K562 (cell line): Measurements from ENCODE around the gene FBXL13. TPM values are rescaled to one million over a fixed set of nuclear protein-coding genes. Genes with fewer than 3 reads are reported as not detected.

Source experiments
- ASH1L ChIP-seq: fragments of 450-650 bp; IDR thresholded peaks from 2 replicates; pipeline ENCODE4 v1.6.1; 2018; ENCODE audit warnings: borderline replicate concordance, mild to moderate bottlenecking, low read depth; ENCODE audit not compliant: partially characterized antibody
- ATF7 ChIP-seq: fragments of 450-650 bp; IDR thresholded peaks from 2 replicates; pipeline ENCODE4 v1.7.1; 2014; ENCODE audit warnings: mild to moderate bottlenecking, moderate library complexity
- ESRRA ChIP-seq: fragments of 450-650 bp; IDR thresholded peaks from 2 replicates; pipeline ENCODE4 v1.6.1; 2014; ENCODE audit warnings: low read depth, mild to moderate bottlenecking, moderate library complexity, borderline replicate concordance
- KLF16 ChIP-seq: IDR thresholded peaks from 2 replicates; pipeline ENCODE4 v1.6.1; 2016; ENCODE audit warnings: antibody characterized with exemption
- LARP7 ChIP-seq: fragments of 450-650 bp; IDR thresholded peaks from 2 replicates; pipeline ENCODE4 v1.6.1; 2016
- MYNN ChIP-seq, 2 experiments: sonication (generic); formaldehyde crosslinking in 1 of 2; IDR thresholded peaks; 2 replicates each; pipeline versions ENCODE4 v1.5.0 to v1.6.1; 2016 to 2020; ENCODE audit warnings: antibody characterized with exemption in 1 of 2, missing genetic modification reagents in 1 of 2
- POU5F1 ChIP-seq: fragments of 150-350 bp; IDR thresholded peaks from 2 replicates; pipeline ENCODE4 v1.6.1; 2014; ENCODE audit warnings: borderline replicate concordance, low read length, low read depth, mild to moderate bottlenecking; ENCODE audit not compliant: partially characterized antibody
- RCOR1 ChIP-seq, 2 experiments: IDR thresholded peaks; 2 replicates each; pipeline ENCODE4 v1.6.1; 2012; ENCODE audit warnings: low read depth in 2 of 2, low read length in 2 of 2, borderline replicate concordance in 1 of 2, improper control_type of control experiment in 1 of 2
- SIN3B ChIP-seq: fragments of 450-650 bp; IDR thresholded peaks from 2 replicates; pipeline ENCODE4 v1.6.1; 2017; ENCODE audit warnings: low read depth, mild to moderate bottlenecking, moderate library complexity
- SMAD2 ChIP-seq: fragments of 150-350 bp; IDR thresholded peaks from 2 replicates; pipeline ENCODE4 v1.6.1; 2014; ENCODE audit warnings: low read depth, mild to moderate bottlenecking, low read length
- SOX6 ChIP-seq: fragments of 450-650 bp; IDR thresholded peaks from 2 replicates; pipeline ENCODE4 v1.6.1; 2014; ENCODE audit warnings: mild to moderate bottlenecking
- SP1 ChIP-seq: sonication (generic); formaldehyde crosslinking; IDR thresholded peaks from 2 replicates; pipeline ENCODE4 v1.8.1; 2022; ENCODE audit warnings: mild to moderate bottlenecking, missing genetic modification reagents
- TCF3 ChIP-seq: sonication (generic); formaldehyde crosslinking; IDR thresholded peaks from 2 replicates; pipeline ENCODE4 v1.4.0; 2020; ENCODE audit warnings: mild to moderate bottlenecking, missing genetic modification reagents
- ZNF197 ChIP-seq: fragments of 200-800 bp; sonication (Bioruptor generic); IDR thresholded peaks from 2 replicates; pipeline ENCODE4 v1.6.1; 2016; ENCODE audit warnings: low read depth, missing genetic modification characterization, missing compliant biosample characterization
- ZNF445 ChIP-seq: fragments of 250-450 bp; sonication (Bioruptor Pico); IDR thresholded peaks from 2 replicates; pipeline ENCODE4 v1.4.0; 2020; ENCODE audit warnings: low read depth, mild to moderate bottlenecking, moderate library complexity
- ZNF551 ChIP-seq: fragments of 250-450 bp; sonication (Bioruptor Pico); IDR thresholded peaks from 2 replicates; pipeline ENCODE4 v1.5.0; 2021; ENCODE audit warnings: mild to moderate bottlenecking, moderate library complexity
- ZNF79 ChIP-seq: fragments of 250-450 bp; sonication (Bioruptor Pico); IDR thresholded peaks from 2 replicates; pipeline ENCODE4 v1.4.0; 2020; ENCODE audit warnings: low read depth, mild to moderate bottlenecking, moderate library complexity
- polyA plus RNA-seq, 8 experiments: library from polyadenylated mRNA; depleted of rRNA in 4 of 8; stranded (reverse) in 5 of 8; unstranded in 3 of 8; fragments of >200 nt; fragmentation: Nextera tagmentation in 2 of 8; fragmentation: Illumina TruSeq in 1 of 8; extraction: Ambion mirVana in 2 of 8; extraction: Trizol in 1 of 8; gene quantifications; 2 replicates each; pipeline versions ENCODE4 v1.2.1 to v1.2.3, GENCODE V29; 2011 to 2014; ENCODE audit warnings: inconsistent platforms in 1 of 8, missing spikeins in 1 of 8
- total RNA-seq, 7 experiments: library from RNA; depleted of rRNA in 6 of 7; stranded (reverse); fragments of >200 nt in 6 of 7; fragmentation: Illumina TruSeq in 2 of 7; extraction: Trizol in 2 of 7; gene quantifications; 2 replicates each; pipeline versions ENCODE4 v1.2.1 to v1.2.3, GENCODE V29; 2011 to 2021; ENCODE audit warnings: low replicate concordance in 1 of 7
- TF ChIP-seq, protein P1 (sequence below), 2 experiments: fragments of 450-650 bp; IDR thresholded peaks; 2 replicates each; pipeline ENCODE4 v1.6.1; 2016; ENCODE audit warnings: mild to moderate bottlenecking in 2 of 2, borderline replicate concordance in 1 of 2, low read depth in 1 of 2, moderate library complexity in 1 of 2
- TF ChIP-seq, protein P2 (sequence below): sonication (generic); formaldehyde crosslinking; IDR thresholded peaks from 2 replicates; pipeline ENCODE4 v1.8.0; 2023; ENCODE audit warnings: mild to moderate bottlenecking, missing genetic modification reagents

Gene FBXL13
- total and polyA plus RNA-seq, 9 of the 15 experiments (the other 6 are each of a cell fraction or from before 2014, with no cell fraction given), result 16.3 to 55.0 (median 25.4) TPM

DNA sequence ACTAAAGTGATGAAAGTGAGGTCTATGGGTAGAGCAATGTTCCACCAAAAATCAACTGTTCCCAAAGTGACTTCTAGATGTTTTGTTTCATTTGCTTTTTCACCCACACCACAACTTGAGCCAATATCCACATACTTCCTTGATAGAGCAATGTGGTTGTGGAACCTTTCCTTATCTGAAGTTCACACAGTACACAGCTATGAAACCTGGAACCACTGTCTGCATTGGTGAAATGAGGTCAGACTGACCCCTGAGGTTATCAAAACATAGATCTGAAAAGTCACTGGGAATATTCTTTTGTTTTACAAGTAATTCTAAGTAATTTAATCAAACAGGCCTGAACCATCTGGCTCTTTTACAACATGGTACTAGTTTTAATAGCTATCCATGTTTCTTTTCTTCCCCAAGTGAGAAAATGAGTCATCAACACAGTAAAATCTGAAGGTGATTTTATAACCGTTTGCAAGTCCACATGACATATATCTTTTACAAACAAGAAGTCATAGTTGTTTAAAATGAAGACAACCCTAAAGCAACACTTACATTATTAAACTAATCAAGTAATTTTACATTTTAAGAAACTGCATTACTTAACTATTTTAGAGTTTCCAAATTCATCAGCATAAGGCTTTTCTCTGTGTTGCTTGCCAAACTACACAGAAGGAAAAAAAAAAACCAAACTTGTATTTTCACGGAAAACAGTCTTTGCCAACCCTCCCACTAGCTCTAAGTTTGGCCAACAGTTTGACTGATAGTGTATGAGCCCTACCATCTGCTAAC, 81.5 kb downstream of the FBXL13 start (continued):
- TF ChIP-seq KLF16, result peak; percentile 84
- peak; percentile 95 for TF ChIP-seq ESRRA
- peak; percentile 98 for TF ChIP-seq ATF7
- TF ChIP-seq, protein P1, sequence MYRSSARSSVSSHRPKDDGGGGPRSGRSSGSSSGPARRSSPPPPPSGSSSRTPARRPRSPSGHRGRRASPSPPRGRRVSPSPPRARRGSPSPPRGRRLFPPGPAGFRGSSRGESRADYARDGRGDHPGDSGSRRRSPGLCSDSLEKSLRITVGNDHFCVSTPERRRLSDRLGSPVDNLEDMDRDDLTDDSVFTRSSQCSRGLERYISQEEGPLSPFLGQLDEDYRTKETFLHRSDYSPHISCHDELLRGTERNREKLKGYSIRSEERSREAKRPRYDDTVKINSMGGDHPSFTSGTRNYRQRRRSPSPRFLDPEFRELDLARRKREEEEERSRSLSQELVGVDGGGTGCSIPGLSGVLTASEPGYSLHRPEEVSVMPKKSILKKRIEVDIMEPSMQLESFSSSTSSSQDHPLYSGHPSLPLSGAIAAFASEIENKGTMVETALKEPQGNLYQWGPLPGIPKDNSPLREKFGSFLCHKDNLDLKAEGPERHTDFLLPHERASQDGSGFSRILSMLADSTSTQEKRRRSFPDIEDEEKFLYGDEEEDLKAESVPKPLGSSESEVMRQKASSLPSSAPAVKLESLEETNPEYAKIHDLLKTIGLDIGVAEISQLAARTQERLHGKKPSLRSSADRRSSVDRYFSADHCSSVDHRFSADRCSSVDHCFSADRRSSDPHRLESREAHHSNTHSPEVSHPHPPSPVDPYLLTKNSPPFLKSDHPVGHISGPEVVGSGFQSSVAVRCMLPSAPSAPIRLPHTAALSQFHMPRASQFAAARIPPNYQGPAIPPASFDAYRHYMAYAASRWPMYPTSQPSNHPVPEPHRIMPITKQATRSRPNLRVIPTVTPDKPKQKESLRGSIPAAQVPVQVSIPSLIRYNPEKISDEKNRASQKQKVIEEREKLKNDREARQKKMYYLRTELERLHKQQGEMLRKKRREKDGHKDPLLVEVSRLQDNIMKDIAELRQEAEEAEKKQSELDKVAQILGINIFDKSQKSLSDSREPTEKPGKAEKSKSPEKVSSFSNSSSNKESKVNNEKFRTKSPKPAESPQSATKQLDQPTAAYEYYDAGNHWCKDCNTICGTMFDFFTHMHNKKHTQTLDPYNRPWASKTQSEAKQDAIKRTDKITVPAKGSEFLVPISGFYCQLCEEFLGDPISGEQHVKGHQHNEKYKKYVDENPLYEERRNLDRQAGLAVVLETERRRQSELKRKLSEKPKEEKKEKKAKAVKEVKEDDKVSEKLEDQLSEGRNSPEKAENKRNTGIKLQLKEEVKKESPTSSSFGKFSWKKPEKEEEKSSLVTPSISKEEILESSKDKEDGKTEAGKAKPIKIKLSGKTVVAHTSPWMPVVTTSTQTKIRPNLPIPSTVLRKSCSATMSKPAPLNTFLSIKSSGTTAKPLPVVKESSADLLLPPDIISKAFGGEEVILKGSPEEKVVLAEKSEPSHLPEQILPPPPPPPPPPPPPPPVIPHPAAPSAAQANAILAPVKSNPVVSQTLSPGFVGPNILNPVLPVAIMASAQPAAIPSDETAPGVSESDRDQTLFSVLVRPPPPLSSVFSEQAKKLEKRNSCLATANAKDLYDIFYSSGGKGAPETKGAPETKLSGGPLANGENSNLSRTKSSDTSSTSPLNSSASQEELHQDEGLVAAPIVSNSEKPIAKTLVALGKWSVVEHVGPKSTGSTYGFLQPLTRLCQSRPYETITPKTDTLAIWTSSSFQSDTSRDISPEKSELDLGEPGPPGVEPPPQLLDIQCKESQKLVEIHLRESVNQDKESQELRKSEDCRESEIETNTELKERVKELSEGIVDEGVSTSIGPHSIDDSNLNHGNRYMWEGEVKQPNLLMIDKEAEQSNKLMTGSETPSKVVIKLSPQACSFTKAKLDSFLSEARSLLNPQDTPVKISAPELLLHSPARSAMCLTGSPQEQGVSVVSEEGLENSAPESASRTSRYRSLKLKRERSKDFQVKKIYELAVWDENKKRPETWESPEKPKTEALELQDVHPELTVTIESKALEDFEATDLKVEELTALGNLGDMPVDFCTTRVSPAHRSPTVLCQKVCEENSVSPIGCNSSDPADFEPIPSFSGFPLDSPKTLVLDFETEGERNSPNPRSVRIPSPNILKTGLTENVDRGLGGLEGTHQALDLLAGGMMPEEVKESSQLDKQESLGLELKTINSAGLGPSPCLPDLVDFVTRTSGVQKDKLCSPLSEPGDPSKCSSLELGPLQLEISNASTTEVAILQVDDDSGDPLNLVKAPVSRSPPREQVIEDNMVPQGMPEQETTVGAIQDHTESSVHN (IDR thresholded peaks at IDR 0.05; ENCODE audit: borderline replicate concordance in 1 of 2, low read depth in 1 of 2), result peak in 1 of 2 experiments; percentile 60; a peak in 1 of 4 replicates
- peak; percentile 95 for TF ChIP-seq TCF3 (CRISPR knock-in tag)
- TF ChIP-seq POU5F1, result no peak
- TF ChIP-seq ZNF79, result no peak
- 0 out of 2 replicates have a peak, but pooled peaks have one; percentile 35 for TF ChIP-seq ZNF445
- TF ChIP-seq SMAD2, result no peak
- TF ChIP-seq LARP7, result no peak
- peak; percentile 37 for TF ChIP-seq ASH1L
- peak; percentile 46; the same call in 1 of the 2 replicates for TF ChIP-seq MYNN (IDR thresholded peaks at IDR 0.05)
- TF ChIP-seq MYNN (CRISPR knock-in tag; IDR thresholded peaks at IDR 0.05), result no peak
- TF ChIP-seq ZNF197, result 0 out of 2 replicates have a peak, but pooled peaks have one; percentile 72
- 0 out of 2 replicates have a peak, but pooled peaks have one; percentile 11 for TF ChIP-seq SP1 (CRISPR knock-in tag)
- no peak for TF ChIP-seq ZNF551
- TF ChIP-seq RCOR1 (IDR thresholded peaks at IDR 0.05; ENCODE audit: borderline replicate concordance in 1 of 2, low read depth in 2 of 2, low read length in 2 of 2), result peak; percentile 95 to 98
- no peak for TF ChIP-seq SIN3B
- TF ChIP-seq, protein P2, sequence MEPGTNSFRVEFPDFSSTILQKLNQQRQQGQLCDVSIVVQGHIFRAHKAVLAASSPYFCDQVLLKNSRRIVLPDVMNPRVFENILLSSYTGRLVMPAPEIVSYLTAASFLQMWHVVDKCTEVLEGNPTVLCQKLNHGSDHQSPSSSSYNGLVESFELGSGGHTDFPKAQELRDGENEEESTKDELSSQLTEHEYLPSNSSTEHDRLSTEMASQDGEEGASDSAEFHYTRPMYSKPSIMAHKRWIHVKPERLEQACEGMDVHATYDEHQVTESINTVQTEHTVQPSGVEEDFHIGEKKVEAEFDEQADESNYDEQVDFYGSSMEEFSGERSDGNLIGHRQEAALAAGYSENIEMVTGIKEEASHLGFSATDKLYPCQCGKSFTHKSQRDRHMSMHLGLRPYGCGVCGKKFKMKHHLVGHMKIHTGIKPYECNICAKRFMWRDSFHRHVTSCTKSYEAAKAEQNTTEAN, result 0 out of 2 replicates have a peak, but pooled peaks have one; percentile 19
- TF ChIP-seq SOX6, result peak; percentile 100
